WERI-Rb-1 (cell line): ENCODE results near the gene CEP63.
"Not testable (repeated sequence)": the region's sequence is repeated elsewhere in the genome, so short reads cannot be mapped to it uniquely, and the experiment has no call there.

Experiments used
- DNase-seq: peaks from one replicate; pipeline ENCODE4 v3.0.0-alpha.2; 2020
- H3K27ac ChIP-seq: fragments of 250-450 bp; sonication (Bioruptor Pico); 2 replicates; pipeline ENCODE4 v1.5.1; 2020; ENCODE audit warnings: mild to moderate bottlenecking, moderate library complexity
- H3K27me3 ChIP-seq: fragments of 250-450 bp; sonication (Bioruptor Pico); 2 replicates; pipeline ENCODE4 v1.5.1; 2021; ENCODE audit warnings: mild to moderate bottlenecking, low read depth, moderate library complexity; ENCODE audit not compliant: insufficient read depth, severe bottlenecking
- H3K36me3 ChIP-seq: fragments of 250-450 bp; sonication (Bioruptor Pico); 2 replicates; pipeline ENCODE4 v1.5.1; 2020; ENCODE audit warnings: mild to moderate bottlenecking, moderate library complexity
- H3K4me3 ChIP-seq: 2 replicates; pipeline ENCODE4 v1.5.1; 2011; ENCODE audit warnings: low read depth, mild to moderate bottlenecking, control low read depth, low read length
- H3K9me3 ChIP-seq: fragments of 250-450 bp; sonication (Bioruptor Pico); 2 replicates; pipeline ENCODE4 v1.5.1; 2021; ENCODE audit warnings: mild to moderate bottlenecking, moderate library complexity; ENCODE audit not compliant: severe bottlenecking
- CTCF ChIP-seq: IDR thresholded peaks from 2 replicates; pipeline ENCODE4 v1.5.1; 2011; ENCODE audit warnings: low read depth, mild to moderate bottlenecking, control low read depth, inconsistent platforms, low read length

Gene CEP63

GRCh38 chr3:134544316-134544715 lies 58.5 kb downstream of the CEP63 start:
- no peak for TF ChIP-seq CTCF
- H3K9me3 ChIP-seq: no peaks in the 10 kb centered on the region
- no peak for DNase-seq
- H3K36me3 ChIP-seq: peaks cover 38% of the 10 kb centered on the region
- no peak overlapping the region for H3K4me3 ChIP-seq
- H3K27me3 ChIP-seq: no peaks in the 10 kb centered on the region
- no peak overlapping the region for H3K27ac ChIP-seq

GRCh38 chr3:134544783-134545182 lies 58.9 kb downstream of the CEP63 start:
- not testable (repeated sequence) for H3K27ac ChIP-seq, H3K27me3 ChIP-seq, H3K4me3 ChIP-seq, H3K9me3 ChIP-seq, DNase-seq
- H3K36me3 ChIP-seq: peaks cover 42% of the 10 kb centered on the region

GRCh38 chr3:134545818-134546217 lies 60.0 kb downstream of the CEP63 start:
- TF ChIP-seq CTCF: no peak

GRCh38 chr3:134552784-134553183 lies 66.9 kb downstream of the CEP63 start:
- Histone ChIP-seq H3K27me3 (no peaks in the 10 kb centered on the region), H3K36me3 (peaks cover 47% of the 10 kb centered on the region)

More at GRCh38 chr3:134545818-134546217, 60.0 kb downstream of the CEP63 start:
- Histone ChIP-seq H3K27me3 (no peaks in the 10 kb centered on the region), H3K27ac (no peak overlapping the region), H3K9me3 (no peaks in the 10 kb centered on the region), H3K4me3 (no peak overlapping the region), H3K36me3 (peaks cover 49% of the 10 kb centered on the region)
- DNase-seq: no peak

GRCh38 chr3:134559591-134559990 lies 73.7 kb downstream of the CEP63 start:
- no peaks in the 10 kb centered on the region for H3K9me3 ChIP-seq
- no peak overlapping the region for H3K4me3 ChIP-seq
- H3K27ac ChIP-seq: no peak overlapping the region
- no peaks in the 10 kb centered on the region for H3K27me3 ChIP-seq
- no peak for TF ChIP-seq CTCF
- no peak for DNase-seq
- no peaks in the 10 kb centered on the region for H3K36me3 ChIP-seq

More at GRCh38 chr3:134552784-134553183, 66.9 kb downstream of the CEP63 start:
- Histone ChIP-seq H3K27ac (no peak overlapping the region), H3K4me3 (no peak overlapping the region), H3K9me3 (no peaks in the 10 kb centered on the region)
- no peak for TF ChIP-seq CTCF
- DNase-seq: no peak

- Histone ChIP-seq H3K36me3 (no peaks in the 10 kb centered on the region), H3K4me3 (no peak overlapping the region), H3K9me3 (no peaks in the 10 kb centered on the region), H3K27ac (no peak overlapping the region), H3K27me3 (no peaks in the 10 kb centered on the region)
- no peak for TF ChIP-seq CTCF
- DNase-seq: no peak
These were observed 76.2 kb downstream of the CEP63 start for GRCh38 chr3:134562055-134562454.
